Neural cell (in vitro differentiated cells): Measurements from ENCODE around the gene CD3G. TPM values are rescaled to one million over a fixed set of nuclear protein-coding genes. Genes with fewer than 3 reads are reported as not detected.

Experiments used
- H2AFZ ChIP-seq: fragments of 200-600, 300-800 bp; sonication (generic), shearing (Covaris generic); 2 replicates; pipeline ENCODE4 v1.6.0; 2014; ENCODE audit warnings: low read depth, mild to moderate bottlenecking, antibody characterized with exemption, low read length, moderate library complexity
- H3F3A ChIP-seq: fragments of 200-600 bp; shearing (Covaris generic); 2 replicates; pipeline ENCODE4 v1.6.1; 2016; ENCODE audit warnings: mild to moderate bottlenecking, moderate library complexity, mixed read lengths, antibody characterized with exemption, low read length; ENCODE audit not compliant: insufficient read depth, poor library complexity, severe bottlenecking
- H3K27ac ChIP-seq: fragments of 200-600, 300-800 bp; sonication (generic), shearing (Covaris generic); 2 replicates; pipeline ENCODE4 v1.5.1; 2014; ENCODE audit warnings: mild to moderate bottlenecking, low read length, moderate library complexity
- H3K27me3 ChIP-seq: fragments of 300-800, 200-600 bp; sonication (generic), shearing (Covaris generic); 2 replicates; pipeline ENCODE4 v1.6.0; 2014; ENCODE audit warnings: mild to moderate bottlenecking, low read depth, low read length, moderate library complexity; ENCODE audit not compliant: insufficient read depth
- H3K36me3 ChIP-seq: fragments of 300-800, 200-600 bp; sonication (generic), shearing (Covaris generic); 2 replicates; pipeline ENCODE4 v1.5.1; 2014; ENCODE audit warnings: mild to moderate bottlenecking, antibody characterized with exemption, low read length, moderate library complexity; ENCODE audit not compliant: insufficient read depth
- H3K4me2 ChIP-seq: fragments of 300-800, 200-600 bp; sonication (generic), shearing (Covaris generic); 2 replicates; pipeline ENCODE4 v1.6.0; 2014; ENCODE audit warnings: mild to moderate bottlenecking, low read length
- H3K4me3 ChIP-seq: fragments of 300-800, 200-600 bp; sonication (generic), shearing (Covaris generic); 2 replicates; pipeline ENCODE4 v1.5.1; 2014; ENCODE audit warnings: mild to moderate bottlenecking, low read length, moderate library complexity
- H3K79me2 ChIP-seq: fragments of 200-600 bp; shearing (Covaris generic); replicated peaks from 2 replicates; pipeline ENCODE4 v1.6.0; 2014; ENCODE audit warnings: mild to moderate bottlenecking, low read length, moderate library complexity; ENCODE audit not compliant: insufficient read depth
- H3K9ac ChIP-seq: fragments of 300-800, 200-600 bp; sonication (generic), shearing (Covaris generic); 2 replicates; pipeline ENCODE4 v1.6.1; 2016; ENCODE audit warnings: mild to moderate bottlenecking, low read length, mixed read lengths
- H3K9me2 ChIP-seq: fragments of 200-600 bp; shearing (Covaris generic); 2 replicates; pipeline ENCODE4 v1.6.1; 2016; ENCODE audit warnings: mild to moderate bottlenecking, low read length, mixed read lengths; ENCODE audit not compliant: insufficient read depth
- H3K9me3 ChIP-seq: fragments of 200-600, 300-800 bp; sonication (generic), shearing (Covaris generic); 2 replicates; pipeline ENCODE4 v1.6.1; 2016; ENCODE audit warnings: mild to moderate bottlenecking, mixed run types, low read length, moderate library complexity, mixed read lengths
- H4K20me1 ChIP-seq: fragments of 200-600 bp; shearing (Covaris generic); 2 replicates; pipeline ENCODE4 v1.6.1; 2016; ENCODE audit warnings: mild to moderate bottlenecking, mixed run types; ENCODE audit not compliant: insufficient read depth
- EP300 ChIP-seq: fragments of 450-650 bp; conservative IDR thresholded peaks from 2 replicates; pipeline ENCODE4 v1.6.1; 2014; ENCODE audit warnings: antibody characterized with exemption, mild to moderate bottlenecking, moderate library complexity; ENCODE audit not compliant: poor library complexity, severe bottlenecking
- EZH2 ChIP-seq: fragments of 200-600, 300-800 bp; shearing (Covaris generic), sonication (generic); IDR thresholded peaks from 2 replicates; pipeline ENCODE4 v1.6.1; 2014; ENCODE audit warnings: antibody characterized with exemption, low read length, borderline replicate concordance, mild to moderate bottlenecking; ENCODE audit not compliant: insufficient read depth, poor library complexity, severe bottlenecking
- MXI1 ChIP-seq: fragments of 450-650 bp; conservative IDR thresholded peaks from 2 replicates; pipeline ENCODE4 v1.6.1; 2014; ENCODE audit warnings: antibody characterized with exemption, mild to moderate bottlenecking; ENCODE audit not compliant: poor library complexity, severe bottlenecking
- POLR2AphosphoS5 ChIP-seq: IDR thresholded peaks from 2 replicates; pipeline ENCODE4 v1.6.1; 2012
- RAD21 ChIP-seq: fragments of 450-650 bp; conservative IDR thresholded peaks from 2 replicates; pipeline ENCODE4 v1.6.1; 2014; ENCODE audit warnings: antibody characterized with exemption, mild to moderate bottlenecking, moderate library complexity
- SMC3 ChIP-seq: fragments of 450-650 bp; conservative IDR thresholded peaks from 2 replicates; pipeline ENCODE4 v1.6.1; 2014; ENCODE audit warnings: antibody characterized with exemption, mild to moderate bottlenecking, moderate library complexity; ENCODE audit not compliant: poor library complexity
- TAF1 ChIP-seq: IDR thresholded peaks from 2 replicates; pipeline ENCODE4 v1.6.1; 2012; ENCODE audit warnings: low read depth
- polyA plus RNA-seq: library from polyadenylated mRNA; depleted of rRNA; stranded (reverse); fragments of >200 nt; gene quantifications from 2 replicates; pipeline ENCODE4 v1.2.3, GENCODE V29; 2014
- TF ChIP-seq, protein P1 (sequence below): fragments of 450-650 bp; IDR thresholded peaks from 2 replicates; pipeline ENCODE4 v1.5.1; 2014; ENCODE audit warnings: antibody characterized with exemption, mild to moderate bottlenecking, moderate library complexity; ENCODE audit not compliant: poor library complexity, severe bottlenecking
- TF ChIP-seq, protein P2 (sequence below): IDR thresholded peaks from 2 replicates; pipeline ENCODE4 v1.6.1; 2012; ENCODE audit warnings: borderline replicate concordance

The CD3G gene
- polyA plus RNA-seq, 1 donor from 2014 or later = not detected

- no peak overlapping the region for H3K9ac ChIP-seq
- no peaks in the 10 kb centered on the region for H3K79me2 ChIP-seq
- no peaks in the 10 kb centered on the region for H3K27me3 ChIP-seq
- H2AFZ ChIP-seq = no peak overlapping the region
- TF ChIP-seq, protein P1, sequence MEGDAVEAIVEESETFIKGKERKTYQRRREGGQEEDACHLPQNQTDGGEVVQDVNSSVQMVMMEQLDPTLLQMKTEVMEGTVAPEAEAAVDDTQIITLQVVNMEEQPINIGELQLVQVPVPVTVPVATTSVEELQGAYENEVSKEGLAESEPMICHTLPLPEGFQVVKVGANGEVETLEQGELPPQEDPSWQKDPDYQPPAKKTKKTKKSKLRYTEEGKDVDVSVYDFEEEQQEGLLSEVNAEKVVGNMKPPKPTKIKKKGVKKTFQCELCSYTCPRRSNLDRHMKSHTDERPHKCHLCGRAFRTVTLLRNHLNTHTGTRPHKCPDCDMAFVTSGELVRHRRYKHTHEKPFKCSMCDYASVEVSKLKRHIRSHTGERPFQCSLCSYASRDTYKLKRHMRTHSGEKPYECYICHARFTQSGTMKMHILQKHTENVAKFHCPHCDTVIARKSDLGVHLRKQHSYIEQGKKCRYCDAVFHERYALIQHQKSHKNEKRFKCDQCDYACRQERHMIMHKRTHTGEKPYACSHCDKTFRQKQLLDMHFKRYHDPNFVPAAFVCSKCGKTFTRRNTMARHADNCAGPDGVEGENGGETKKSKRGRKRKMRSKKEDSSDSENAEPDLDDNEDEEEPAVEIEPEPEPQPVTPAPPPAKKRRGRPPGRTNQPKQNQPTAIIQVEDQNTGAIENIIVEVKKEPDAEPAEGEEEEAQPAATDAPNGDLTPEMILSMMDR = no peak
- TF ChIP-seq RAD21 (no peak), TAF1 (no peak), EP300 (no peak), MXI1 (no peak), POLR2AphosphoS5 (no peak), EZH2 (no peak), SMC3 (no peak)
- TF ChIP-seq, protein P2, sequence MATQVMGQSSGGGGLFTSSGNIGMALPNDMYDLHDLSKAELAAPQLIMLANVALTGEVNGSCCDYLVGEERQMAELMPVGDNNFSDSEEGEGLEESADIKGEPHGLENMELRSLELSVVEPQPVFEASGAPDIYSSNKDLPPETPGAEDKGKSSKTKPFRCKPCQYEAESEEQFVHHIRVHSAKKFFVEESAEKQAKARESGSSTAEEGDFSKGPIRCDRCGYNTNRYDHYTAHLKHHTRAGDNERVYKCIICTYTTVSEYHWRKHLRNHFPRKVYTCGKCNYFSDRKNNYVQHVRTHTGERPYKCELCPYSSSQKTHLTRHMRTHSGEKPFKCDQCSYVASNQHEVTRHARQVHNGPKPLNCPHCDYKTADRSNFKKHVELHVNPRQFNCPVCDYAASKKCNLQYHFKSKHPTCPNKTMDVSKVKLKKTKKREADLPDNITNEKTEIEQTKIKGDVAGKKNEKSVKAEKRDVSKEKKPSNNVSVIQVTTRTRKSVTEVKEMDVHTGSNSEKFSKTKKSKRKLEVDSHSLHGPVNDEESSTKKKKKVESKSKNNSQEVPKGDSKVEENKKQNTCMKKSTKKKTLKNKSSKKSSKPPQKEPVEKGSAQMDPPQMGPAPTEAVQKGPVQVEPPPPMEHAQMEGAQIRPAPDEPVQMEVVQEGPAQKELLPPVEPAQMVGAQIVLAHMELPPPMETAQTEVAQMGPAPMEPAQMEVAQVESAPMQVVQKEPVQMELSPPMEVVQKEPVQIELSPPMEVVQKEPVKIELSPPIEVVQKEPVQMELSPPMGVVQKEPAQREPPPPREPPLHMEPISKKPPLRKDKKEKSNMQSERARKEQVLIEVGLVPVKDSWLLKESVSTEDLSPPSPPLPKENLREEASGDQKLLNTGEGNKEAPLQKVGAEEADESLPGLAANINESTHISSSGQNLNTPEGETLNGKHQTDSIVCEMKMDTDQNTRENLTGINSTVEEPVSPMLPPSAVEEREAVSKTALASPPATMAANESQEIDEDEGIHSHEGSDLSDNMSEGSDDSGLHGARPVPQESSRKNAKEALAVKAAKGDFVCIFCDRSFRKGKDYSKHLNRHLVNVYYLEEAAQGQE = no peak
- H3K4me3 ChIP-seq = no peak overlapping the region
- H3K27ac ChIP-seq = no peak overlapping the region
- H3K9me2 ChIP-seq = no peaks in the 10 kb centered on the region
- no peak overlapping the region for H3K4me2 ChIP-seq
- no peaks in the 10 kb centered on the region for H3F3A ChIP-seq
- H4K20me1 ChIP-seq = no peaks in the 10 kb centered on the region
- no peaks in the 10 kb centered on the region for H3K36me3 ChIP-seq
- H3K9me3 ChIP-seq = no peaks in the 10 kb centered on the region
Observed at GRCh38 chr11:118311518-118311917, 32.6 kb upstream of the CD3G start.

DNA sequence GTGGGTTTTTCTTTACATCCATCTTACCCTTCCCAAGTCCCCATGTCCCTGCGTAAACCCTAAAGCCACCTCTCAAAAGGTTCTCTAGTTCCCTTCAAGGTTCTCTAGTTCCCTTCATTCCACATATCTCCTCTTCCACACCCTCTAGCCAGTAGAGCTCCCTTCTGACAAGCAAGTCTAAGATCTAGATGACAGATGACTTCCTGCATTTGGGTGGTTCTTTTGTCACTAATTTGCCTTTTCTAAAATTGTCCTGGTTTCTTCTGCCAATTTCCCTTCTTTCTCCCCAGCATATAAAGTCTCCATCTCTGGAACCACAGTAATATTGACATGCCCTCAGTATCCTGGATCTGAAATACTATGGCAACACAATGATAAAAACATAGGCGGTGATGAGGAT lies 31.8 kb upstream of the CD3G start:
- Histone ChIP-seq H3K4me3 (no peak overlapping the region), H3K9ac (no peak overlapping the region), H3K9me3 (no peaks in the 10 kb centered on the region), H3K27me3 (no peaks in the 10 kb centered on the region), H3K36me3 (no peaks in the 10 kb centered on the region), H3K4me2 (no peak overlapping the region), H3K79me2 (no peaks in the 10 kb centered on the region), H3K27ac (no peak overlapping the region), H3K9me2 (no peaks in the 10 kb centered on the region), H2AFZ (no peak overlapping the region), H3F3A (no peaks in the 10 kb centered on the region), H4K20me1 (no peaks in the 10 kb centered on the region)
- TF ChIP-seq EP300 (no peak), POLR2AphosphoS5 (no peak), SMC3 (no peak), EZH2 (no peak), RAD21 (no peak), MXI1 (no peak), TAF1 (no peak)
- TF ChIP-seq, protein P2 = no peak
- TF ChIP-seq, protein P1 = no peak
